ENCODE data around the gene NDUFC1.

Gene NDUFC1

GRCh38 chr4:139245590-139245989, 56.7 kb downstream of the NDUFC1 start:
- DNase-seq: no peak

- DNase-seq: no peak
Observed at GRCh38 chr4:139243448-139244365, 58.6 kb downstream of the NDUFC1 start.

- no peak for DNase-seq
Observed at GRCh38 chr4:139242511-139243051, 59.7 kb downstream of the NDUFC1 start.

- DNase-seq: no peak
Observed at GRCh38 chr4:139241784-139242151, 60.5 kb downstream of the NDUFC1 start.

- DNase-seq: no peak
Observed at GRCh38 chr4:139241086-139241783, 61.0 kb downstream of the NDUFC1 start.
